ENCODE results near the gene TAF10. TPM values are rescaled to one million over a fixed set of nuclear protein-coding genes. Genes with fewer than 3 reads are reported as not detected.

TAF10 gene
- total RNA-seq, 1 experiment from 2014 or later = 51.5 TPM

DNA sequence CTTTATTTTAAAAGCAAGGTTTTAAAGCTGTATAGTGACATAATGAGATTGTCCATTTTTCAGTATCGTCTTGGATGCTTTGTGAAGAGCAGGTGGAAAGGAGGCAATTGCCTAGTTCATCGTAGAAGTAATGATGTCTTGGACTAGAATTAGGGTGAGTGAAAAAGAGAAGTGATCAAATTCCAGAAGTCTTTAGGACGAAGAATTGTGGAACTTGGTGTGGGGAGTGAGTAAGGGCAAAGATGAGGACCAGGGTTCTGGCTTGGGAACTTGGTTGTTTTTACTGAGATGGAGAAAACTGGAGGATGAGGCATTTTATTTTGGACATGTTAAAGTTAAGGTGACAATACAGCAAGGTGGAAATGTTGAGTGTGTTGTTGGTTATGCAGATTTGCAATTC lies 7.2 kb downstream of the TAF10 start:
- H2AFZ ChIP-seq = no peak overlapping the region
- peak overlapping the region; percentile 89 for H3K4me2 ChIP-seq
- H3K9me3 ChIP-seq (ENCODE audit: insufficient read depth, low read depth) = no peaks in the 10 kb centered on the region
- POLR2A ChIA-PET (ENCODE audit: unreplicated experiment) = interaction anchor here (0.6 to 1.0 kb wide), 3 partner anchors 8 to 78 kb away, joined by 3 to 8 read pairs (median 4); partner anchors contain the start of gene MRPL17
- H3K79me2 ChIP-seq (ENCODE audit: low read depth) = peaks cover 48% of the 10 kb centered on the region
- H3K27me3 ChIP-seq (ENCODE audit: insufficient read depth, low read depth) = no peaks in the 10 kb centered on the region
- intact Hi-C loops (cut with micrococcal nuclease; ENCODE audit: unreplicated experiment) = loop anchor here (2.0 to 10.0 kb wide), 3 partner anchors 78 to 212 kb away; partner anchors contain the start of genes MRPL17, SMPD1 and TRIM3
- CTCF ChIA-PET = interaction anchor here (0.9 kb wide), 1 partner anchor 79 kb away, joined by 4 read pairs; the partner anchor contains the start of gene MRPL17
- no peak for DNase-seq
- peak overlapping the region; percentile 51; the same call in 1 of the 2 replicates for H3K27ac ChIP-seq
- peaks cover 28% of the 10 kb centered on the region for H3K4me1 ChIP-seq (replicated peaks; ENCODE audit: insufficient read depth)
- BruUV-seq (replicated peaks) = no TSS peak
- H4K20me1 ChIP-seq (ENCODE audit: insufficient read depth) = no peaks in the 10 kb centered on the region
- H3K36me3 ChIP-seq (ENCODE audit: low read depth) = peaks cover 6% of the 10 kb centered on the region; the same call in 1 of the 2 replicates
- TF ChIP-seq, protein P1, sequence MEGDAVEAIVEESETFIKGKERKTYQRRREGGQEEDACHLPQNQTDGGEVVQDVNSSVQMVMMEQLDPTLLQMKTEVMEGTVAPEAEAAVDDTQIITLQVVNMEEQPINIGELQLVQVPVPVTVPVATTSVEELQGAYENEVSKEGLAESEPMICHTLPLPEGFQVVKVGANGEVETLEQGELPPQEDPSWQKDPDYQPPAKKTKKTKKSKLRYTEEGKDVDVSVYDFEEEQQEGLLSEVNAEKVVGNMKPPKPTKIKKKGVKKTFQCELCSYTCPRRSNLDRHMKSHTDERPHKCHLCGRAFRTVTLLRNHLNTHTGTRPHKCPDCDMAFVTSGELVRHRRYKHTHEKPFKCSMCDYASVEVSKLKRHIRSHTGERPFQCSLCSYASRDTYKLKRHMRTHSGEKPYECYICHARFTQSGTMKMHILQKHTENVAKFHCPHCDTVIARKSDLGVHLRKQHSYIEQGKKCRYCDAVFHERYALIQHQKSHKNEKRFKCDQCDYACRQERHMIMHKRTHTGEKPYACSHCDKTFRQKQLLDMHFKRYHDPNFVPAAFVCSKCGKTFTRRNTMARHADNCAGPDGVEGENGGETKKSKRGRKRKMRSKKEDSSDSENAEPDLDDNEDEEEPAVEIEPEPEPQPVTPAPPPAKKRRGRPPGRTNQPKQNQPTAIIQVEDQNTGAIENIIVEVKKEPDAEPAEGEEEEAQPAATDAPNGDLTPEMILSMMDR (conservative IDR thresholded peaks at IDR 0.05) = no peak
- no peak for TF ChIP-seq EZH2 (IDR thresholded peaks at IDR 0.05; ENCODE audit: low read depth)
- no peaks in the 10 kb centered on the region for H3K9me2 ChIP-seq (ENCODE audit: insufficient read depth)
- peaks cover 16% of the 10 kb centered on the region for H3F3A ChIP-seq (ENCODE audit: insufficient read depth, low read depth)
- peak overlapping the region; percentile 98 for H3K4me3 ChIP-seq

DNA sequence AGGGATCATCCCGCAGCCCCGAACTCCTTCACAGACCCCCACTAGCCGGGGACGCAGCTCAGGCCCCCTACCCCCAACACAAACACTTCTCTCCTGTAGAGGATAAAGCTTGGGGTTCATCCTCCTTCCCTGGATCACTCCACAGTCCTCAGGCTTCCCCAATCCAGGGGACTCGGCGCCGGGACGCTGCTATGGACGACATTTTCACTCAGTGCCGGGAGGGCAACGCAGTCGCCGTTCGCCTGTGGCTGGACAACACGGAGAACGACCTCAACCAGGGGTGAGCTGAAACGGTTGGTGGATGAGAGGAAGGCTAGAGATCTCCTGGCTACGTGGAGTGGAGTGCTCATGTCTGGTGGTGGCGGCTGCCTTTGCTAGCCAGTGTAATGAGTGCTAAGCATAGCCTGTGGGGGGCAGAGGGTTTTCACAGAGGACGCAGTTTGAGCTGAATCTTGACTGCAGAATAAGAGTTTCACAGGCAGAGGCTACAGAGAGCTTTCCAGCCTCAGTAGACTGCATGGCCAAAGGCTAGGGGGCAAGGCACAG lies 7.9 kb downstream of the TAF10 start:
- Histone ChIP-seq H3F3A (ENCODE audit: insufficient read depth, low read depth) (peaks cover 16% of the 10 kb centered on the region), H3K79me2 (ENCODE audit: low read depth) (peaks cover 48% of the 10 kb centered on the region), H3K9me3 (ENCODE audit: insufficient read depth, low read depth) (no peaks in the 10 kb centered on the region), H3K4me2 (peak overlapping the region; percentile 89), H3K4me1 (replicated peaks; ENCODE audit: insufficient read depth) (peaks cover 28% of the 10 kb centered on the region), H3K4me3 (peak overlapping the region; percentile 98), H3K27me3 (ENCODE audit: insufficient read depth, low read depth) (no peaks in the 10 kb centered on the region), H4K20me1 (ENCODE audit: insufficient read depth) (no peaks in the 10 kb centered on the region), H3K9me2 (ENCODE audit: insufficient read depth) (no peaks in the 10 kb centered on the region), H2AFZ (peak overlapping the region; percentile 88), H3K36me3 (ENCODE audit: low read depth) (peaks cover 10% of the 10 kb centered on the region; the same call in 1 of the 2 replicates), H3K27ac (peak overlapping the region; percentile 51)
- CTCF ChIA-PET = interaction anchor here (0.9 kb wide), 1 partner anchor 79 kb away, joined by 4 read pairs; the partner anchor contains the start of gene MRPL17
- POLR2A ChIA-PET (ENCODE audit: unreplicated experiment) = interaction anchor here (0.6 to 1.0 kb wide), 3 partner anchors 9 to 79 kb away, joined by 3 to 8 read pairs (median 4); partner anchors contain the start of gene MRPL17
- TSS peak; percentile 62 for BruUV-seq (replicated peaks)
- no peak for TF ChIP-seq EZH2 (IDR thresholded peaks at IDR 0.05; ENCODE audit: low read depth)
- TF ChIP-seq, protein P1 (conservative IDR thresholded peaks at IDR 0.05) = no peak
- peak in 1 of 2 experiments; percentile 24 for DNase-seq
- intact Hi-C loops (cut with micrococcal nuclease; ENCODE audit: unreplicated experiment) = loop anchor here (2.0 to 10.0 kb wide), 3 partner anchors 79 to 212 kb away; partner anchors contain the start of genes MRPL17, SMPD1 and TRIM3

DNA sequence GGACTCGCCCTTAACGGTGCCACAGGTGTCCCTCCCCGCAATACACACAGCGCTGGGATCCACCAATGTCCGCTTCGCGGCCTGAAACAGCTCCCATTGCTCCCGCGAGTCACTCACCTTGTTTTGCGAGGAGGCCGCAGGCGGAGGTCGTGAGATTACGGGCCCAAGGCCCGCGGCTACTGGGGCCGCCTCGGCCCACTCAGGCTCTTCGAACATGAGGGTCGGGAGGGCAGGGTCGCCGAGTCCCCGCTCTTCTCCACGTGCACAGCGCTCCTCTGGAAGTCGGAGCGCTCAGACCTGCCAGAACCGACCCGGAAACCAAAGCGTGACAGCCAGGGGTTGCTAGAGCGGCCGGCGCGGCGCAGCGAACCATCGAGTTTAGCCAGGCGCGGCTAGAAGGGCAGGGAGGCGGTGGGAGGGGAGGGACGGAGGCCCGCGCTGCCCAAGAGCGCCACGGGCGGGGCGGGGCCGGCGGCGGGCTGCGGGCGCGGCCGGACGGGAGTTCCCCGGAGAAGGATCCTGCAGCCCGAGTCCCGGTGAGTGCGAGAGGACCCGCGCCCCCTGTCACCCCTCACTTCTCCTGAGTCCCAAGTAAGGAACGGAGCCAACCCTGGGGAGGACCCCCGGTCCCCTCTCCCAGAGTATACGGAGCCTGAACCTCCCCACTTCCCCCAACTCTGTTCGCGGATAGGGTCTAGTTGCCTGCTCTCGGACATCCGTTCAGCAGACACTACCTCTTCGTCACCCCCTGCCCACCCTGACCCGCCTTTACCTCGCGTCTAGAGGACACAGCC lies 8.5 kb downstream of the TAF10 start, which contains the start of the genes ILK and RRP8:
TSS of gene ILK (plus strand) at position 488 of the 794 bp plus-strand sequence. CDS start 498 bp downstream, outside the sequence.
TSS of gene RRP8 (minus strand) at position 330 of the 794 bp plus-strand sequence. CDS start at position 216, 114 bp downstream.
- Histone ChIP-seq H3K27ac (peak within 1 kb of the TSS; percentile 51), H3K4me1 (replicated peaks; ENCODE audit: insufficient read depth) (peaks cover 28% of the 10 kb centered on the region), H3K9me3 (ENCODE audit: insufficient read depth, low read depth) (no peaks in the 10 kb centered on the region), H3K9me2 (ENCODE audit: insufficient read depth) (no peaks in the 10 kb centered on the region), H3K79me2 (ENCODE audit: low read depth) (peaks cover 48% of the 10 kb centered on the region), H3F3A (ENCODE audit: insufficient read depth, low read depth) (peaks cover 16% of the 10 kb centered on the region), H3K4me2 (peak within 1 kb of the TSS; percentile 89), H3K4me3 (peak within 1 kb of the TSS; percentile 98), H3K36me3 (ENCODE audit: low read depth) (peaks cover 10% of the 10 kb centered on the region; the same call in 1 of the 2 replicates), H2AFZ (peak within 1 kb of the TSS; percentile 88), H3K27me3 (ENCODE audit: insufficient read depth, low read depth) (no peaks in the 10 kb centered on the region), H4K20me1 (ENCODE audit: insufficient read depth) (no peaks in the 10 kb centered on the region)
- DNase-seq = peak; percentile 61 to 77
- TF ChIP-seq, protein P1 (conservative IDR thresholded peaks at IDR 0.05) = no peak
- no peak for TF ChIP-seq EZH2 (IDR thresholded peaks at IDR 0.05; ENCODE audit: low read depth)
- intact Hi-C loops (cut with micrococcal nuclease; ENCODE audit: unreplicated experiment) = loop anchor here (2.0 to 10.0 kb wide), 3 partner anchors 79 to 211 kb away; partner anchors contain the start of genes MRPL17, SMPD1 and TRIM3
- no TSS peak for BruUV-seq (replicated peaks)
- CTCF ChIA-PET = interaction anchor here (0.7 kb wide), 1 partner anchor 16 kb away, joined by 6 read pairs; the partner anchor contains the start of gene TPP1
- POLR2A ChIA-PET (ENCODE audit: unreplicated experiment) = interaction anchor here (0.7 to 1.0 kb wide), 2 partner anchors 8 to 80 kb away, joined by 8 to 13 read pairs; partner anchors contain the start of genes MRPL17 and TAF10

All from PC-9 (cell line).